Mucosa of rectum (tissue), 2 donors: ENCODE results near the gene COL6A5.

Experiments used
- H3K27ac ChIP-seq, 2 donors: one replicate each; pipeline ENCODE4 v1.7.0; 2013; ENCODE audit warnings: inconsistent platforms in 2 of 2, low read depth in 2 of 2, low read length in 2 of 2
- H3K27me3 ChIP-seq, 2 donors: one replicate each; pipeline ENCODE4 v1.7.0; 2013; ENCODE audit warnings: low read length in 2 of 2; ENCODE audit not compliant: control insufficient read depth in 2 of 2, insufficient read depth in 2 of 2
- H3K36me3 ChIP-seq, 2 donors: one replicate each; pipeline ENCODE4 v1.7.0; 2013; ENCODE audit warnings: low read length in 2 of 2; ENCODE audit not compliant: control insufficient read depth in 2 of 2, insufficient read depth in 2 of 2
- H3K4me1 ChIP-seq, 2 donors: one replicate each; pipeline ENCODE4 v1.7.0; 2013; ENCODE audit warnings: low read length in 2 of 2, mild to moderate bottlenecking in 1 of 2; ENCODE audit not compliant: control insufficient read depth in 2 of 2, insufficient read depth in 2 of 2
- H3K4me3 ChIP-seq, 2 donors: one replicate each; pipeline ENCODE4 v1.7.0; 2013; ENCODE audit warnings: low read length in 2 of 2
- H3K9ac ChIP-seq, 2 donors: one replicate each; pipeline ENCODE4 v1.7.0; 2013; ENCODE audit warnings: low read length in 2 of 2, low read depth in 1 of 2, mild to moderate bottlenecking in 1 of 2
- H3K9me3 ChIP-seq, 2 donors: one replicate each; pipeline ENCODE4 v1.7.0; 2013; ENCODE audit warnings: low read length in 2 of 2; ENCODE audit not compliant: control insufficient read depth in 2 of 2
- donor health status: healthy.
- donor health status: Normal muscosa, but diverticular disease.

COL6A5 gene

DNA sequence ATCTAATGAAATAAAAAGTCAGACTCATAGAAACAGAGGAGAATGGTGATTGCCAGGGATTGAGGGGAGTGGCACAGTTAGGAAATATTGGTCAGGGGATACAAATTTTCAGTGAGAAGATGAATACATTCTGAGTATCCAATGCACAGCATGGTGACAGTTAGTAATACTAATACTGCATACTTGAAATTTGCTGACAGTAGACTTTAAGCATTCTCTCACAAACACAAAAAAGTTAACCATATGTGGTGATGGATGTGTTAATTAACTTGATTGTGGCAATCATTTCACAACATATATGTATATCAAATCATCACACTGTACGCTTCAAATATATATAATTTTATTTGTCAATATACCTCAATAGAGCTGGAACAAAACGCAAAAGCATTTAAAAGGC, 162.3 kb downstream of the COL6A5 start:
- H3K4me3 ChIP-seq = no peak overlapping the region

DNA sequence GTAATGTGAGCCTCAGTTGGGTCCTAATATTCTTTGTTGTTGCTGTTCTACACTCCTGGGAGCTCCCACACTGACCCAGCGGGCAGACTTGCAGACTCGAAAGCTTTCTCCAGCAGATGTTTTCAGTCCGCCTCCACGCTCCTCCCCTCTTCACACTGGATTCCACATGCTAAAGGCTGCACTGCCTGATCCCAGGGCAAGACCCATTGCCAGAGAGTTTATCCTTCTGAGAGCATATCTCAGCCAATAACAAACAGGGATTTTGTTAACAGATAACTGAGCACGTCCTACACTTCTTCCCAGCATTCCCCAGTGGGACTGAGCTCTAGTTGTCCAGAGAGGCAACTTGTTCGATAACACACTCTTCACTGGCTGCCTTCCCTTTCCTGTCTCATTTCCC, 163.5 kb downstream of the COL6A5 start:
- Histone ChIP-seq H3K9me3 (no peaks in the 10 kb centered on the region), H3K4me3 (no peak overlapping the region), H3K4me1 (no peaks in the 10 kb centered on the region), H3K27me3 (no peaks in the 10 kb centered on the region), H3K9ac (no peak overlapping the region), H3K36me3 (no peaks in the 10 kb centered on the region), H3K27ac (no peak overlapping the region)

More for the DNA sequence above, 162.3 kb downstream of the COL6A5 start:
- H3K4me1 ChIP-seq = no peaks in the 10 kb centered on the region
- H3K27ac ChIP-seq = no peak overlapping the region
- no peak overlapping the region for H3K9ac ChIP-seq
- no peaks in the 10 kb centered on the region for H3K36me3 ChIP-seq
- H3K27me3 ChIP-seq = no peaks in the 10 kb centered on the region
- H3K9me3 ChIP-seq = no peaks in the 10 kb centered on the region

DNA sequence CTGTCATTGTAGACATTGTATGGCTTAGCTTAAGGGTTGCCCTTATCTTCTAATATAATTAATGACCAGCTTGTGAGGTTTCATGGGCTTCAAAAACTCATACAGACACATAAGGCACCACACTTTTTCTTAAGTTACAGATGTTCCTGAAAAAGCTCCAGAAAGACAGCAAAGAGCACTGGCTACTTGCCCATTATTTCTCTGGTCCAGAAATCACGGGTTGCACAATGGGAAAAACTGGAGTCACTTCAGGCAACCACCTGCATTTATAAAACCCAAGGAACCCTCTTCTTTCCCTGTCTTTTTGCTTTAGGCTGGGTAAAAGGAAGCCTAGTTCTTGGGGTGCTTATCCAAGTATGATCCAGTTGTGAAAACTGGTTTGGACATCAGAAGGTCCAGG, 169.2 kb downstream of the COL6A5 start:
- no peaks in the 10 kb centered on the region for H3K9me3 ChIP-seq
- no peaks in the 10 kb centered on the region for H3K36me3 ChIP-seq
- H3K4me3 ChIP-seq = no peak overlapping the region
- no peak overlapping the region for H3K9ac ChIP-seq
- H3K4me1 ChIP-seq = no peaks in the 10 kb centered on the region
- H3K27me3 ChIP-seq = peaks cover 4 to 16% of the 10 kb centered on the region in 2 donors
- H3K27ac ChIP-seq = no peak overlapping the region

DNA sequence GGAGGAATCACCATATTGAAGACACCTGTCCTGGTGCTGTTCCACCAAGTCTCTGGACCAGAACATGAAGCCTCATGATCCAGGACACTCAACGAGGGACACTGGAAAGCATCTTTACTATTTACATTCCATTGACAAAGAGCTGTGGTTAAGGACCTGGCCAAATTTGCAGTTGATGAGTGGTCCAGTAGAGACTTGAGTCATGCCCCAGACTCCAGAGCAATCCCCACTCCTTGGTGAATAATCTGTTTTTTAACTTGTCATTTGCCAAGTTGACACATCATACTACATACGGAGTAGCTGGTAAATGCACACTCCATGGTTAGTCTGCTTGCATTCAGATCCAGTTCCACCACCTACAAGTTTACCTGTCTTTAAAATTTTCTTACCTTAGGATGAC, 170.3 kb downstream of the COL6A5 start:
- Histone ChIP-seq H3K36me3 (no peaks in the 10 kb centered on the region), H3K9me3 (no peaks in the 10 kb centered on the region), H3K4me3 (no peak overlapping the region), H3K4me1 (no peaks in the 10 kb centered on the region), H3K27me3 (peaks cover 4 to 16% of the 10 kb centered on the region in 2 donors), H3K9ac (no peak overlapping the region), H3K27ac (no peak overlapping the region)

DNA sequence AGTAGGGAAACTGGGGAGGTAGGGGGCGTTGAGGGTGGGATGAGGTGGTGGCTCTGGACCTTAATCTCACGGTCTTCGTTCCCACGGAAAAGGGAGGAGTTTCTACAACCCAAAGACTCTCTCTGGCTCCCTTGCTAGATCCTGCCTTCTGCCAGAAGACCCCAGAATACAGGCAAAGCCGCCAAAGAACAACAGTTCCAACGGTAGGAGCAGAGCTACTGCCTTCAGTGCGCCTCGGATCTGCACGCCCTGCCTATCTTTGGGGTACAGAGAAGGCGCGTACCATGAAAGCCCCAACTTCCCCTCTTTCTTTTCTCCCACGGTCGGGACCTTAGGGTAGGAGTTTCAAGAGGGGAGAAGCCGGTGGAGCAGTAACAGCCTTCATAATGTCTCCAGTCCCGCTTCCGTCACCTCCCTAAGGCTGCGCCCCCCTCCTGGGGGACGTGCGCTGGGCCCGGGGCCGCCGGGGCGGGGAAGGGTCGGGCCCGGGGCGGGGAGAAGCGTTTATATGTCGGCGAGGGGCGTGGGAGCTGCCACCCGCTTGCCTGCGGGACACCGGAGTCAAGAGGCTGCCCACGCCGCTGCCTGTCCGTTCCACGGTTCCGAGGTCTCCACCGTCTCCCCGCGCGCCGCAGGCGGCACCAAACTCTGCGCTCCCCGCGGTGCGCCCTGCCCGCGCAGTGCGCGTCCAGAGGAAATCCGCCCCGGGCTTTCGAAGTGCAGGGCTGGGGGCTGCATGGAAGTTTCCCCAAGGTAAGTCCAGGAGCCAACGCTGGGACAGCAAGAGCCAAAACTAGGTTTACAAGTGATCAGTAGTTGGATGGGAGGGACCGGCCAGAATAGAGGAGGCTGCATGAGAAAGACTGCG, 171.4 kb downstream of the COL6A5 start, which contains the start of gene COL6A6:
Gene COL6A6, plus strand, starts transcription at position 533 of the 868 bp plus-strand sequence. CDS start 43,188 bp downstream, outside the sequence.
- Histone ChIP-seq H3K9ac (no peak within 1 kb of the TSS), H3K27me3 (peaks cover 4 to 16% of the 10 kb centered on the region in 2 donors)

DNA sequence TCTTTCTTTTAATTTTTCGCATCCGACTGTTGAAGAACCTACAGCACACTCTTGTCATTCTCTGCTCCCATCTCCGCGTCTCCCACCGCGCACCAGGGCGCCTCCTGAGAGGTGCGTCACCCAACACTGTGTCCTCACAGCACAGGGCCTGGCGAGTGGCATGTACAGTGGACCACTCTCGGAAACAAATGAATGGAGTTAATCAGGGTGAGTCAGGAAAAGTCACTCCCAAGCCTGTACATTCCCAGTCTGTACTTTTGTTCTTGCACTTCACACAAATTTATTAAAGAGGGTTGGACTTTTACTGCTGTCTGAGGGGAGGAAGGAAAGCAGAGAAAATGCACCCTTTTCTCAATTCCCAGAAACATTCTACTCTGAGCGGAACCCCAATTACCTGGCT, 172.1 kb downstream of the COL6A5 start:
- Histone ChIP-seq H3K36me3 (no peaks in the 10 kb centered on the region), H3K4me1 (no peaks in the 10 kb centered on the region), H3K4me3 (no peak overlapping the region), H3K9ac (no peak overlapping the region), H3K9me3 (no peaks in the 10 kb centered on the region), H3K27me3 (peaks cover 4 to 16% of the 10 kb centered on the region in 2 donors), H3K27ac (no peak overlapping the region)

More for the DNA sequence above, 171.4 kb downstream of the COL6A5 start, which contains the start of gene COL6A6:
- no peaks in the 10 kb centered on the region for H3K9me3 ChIP-seq
- H3K4me3 ChIP-seq = no peak within 1 kb of the TSS
- H3K36me3 ChIP-seq = no peaks in the 10 kb centered on the region
- H3K4me1 ChIP-seq = no peaks in the 10 kb centered on the region
- no peak within 1 kb of the TSS for H3K27ac ChIP-seq

DNA sequence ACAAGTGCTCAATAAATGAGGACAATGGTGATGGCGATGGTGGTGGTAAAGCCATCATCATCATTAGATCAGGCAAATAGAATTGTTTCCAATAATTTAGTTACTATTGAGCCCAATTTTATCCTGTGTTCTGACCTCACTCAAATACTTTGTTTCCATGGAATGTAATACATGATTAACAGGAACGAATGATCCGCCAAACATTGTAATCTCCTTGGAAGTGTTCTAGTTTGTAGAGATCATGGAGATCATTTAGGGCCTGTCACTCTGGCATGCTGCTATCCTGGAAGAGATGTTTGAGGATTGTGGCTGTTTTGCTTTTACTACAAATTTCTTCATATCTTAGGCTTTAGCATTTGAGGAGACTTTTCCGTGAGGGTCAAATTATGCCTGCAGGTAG, 174.3 kb downstream of the COL6A5 start:
- Histone ChIP-seq H3K9ac (no peak overlapping the region), H3K9me3 (no peaks in the 10 kb centered on the region), H3K27me3 (peaks cover 4 to 15% of the 10 kb centered on the region in 2 donors), H3K36me3 (no peaks in the 10 kb centered on the region), H3K4me3 (no peak overlapping the region), H3K27ac (no peak overlapping the region), H3K4me1 (no peaks in the 10 kb centered on the region)

DNA sequence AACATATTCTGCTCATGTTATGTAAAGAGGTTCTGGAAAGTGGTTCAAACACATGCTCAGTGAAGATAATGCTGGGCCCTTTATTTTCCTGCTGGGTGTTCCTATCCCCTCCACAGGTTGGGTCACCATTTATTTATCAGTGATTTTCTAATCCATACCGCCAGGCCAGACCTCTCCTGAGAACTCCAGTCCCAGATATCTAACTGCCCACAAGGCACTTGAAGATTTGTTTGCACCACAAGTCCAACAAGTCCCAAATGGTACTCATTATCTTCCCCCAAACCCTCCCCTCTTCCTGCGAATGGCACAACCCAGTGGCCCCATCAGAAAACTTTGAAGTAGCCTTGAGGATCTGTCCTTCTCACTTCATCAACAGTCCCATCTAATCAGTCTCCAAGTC, 176.9 kb downstream of the COL6A5 start:
- no peaks in the 10 kb centered on the region for H3K4me1 ChIP-seq
- H3K9ac ChIP-seq = no peak overlapping the region
- no peaks in the 10 kb centered on the region for H3K9me3 ChIP-seq
- no peaks in the 10 kb centered on the region for H3K36me3 ChIP-seq
- peaks cover 4 to 7% of the 10 kb centered on the region in 2 donors for H3K27me3 ChIP-seq
- H3K4me3 ChIP-seq = no peak overlapping the region
- no peak overlapping the region for H3K27ac ChIP-seq

DNA sequence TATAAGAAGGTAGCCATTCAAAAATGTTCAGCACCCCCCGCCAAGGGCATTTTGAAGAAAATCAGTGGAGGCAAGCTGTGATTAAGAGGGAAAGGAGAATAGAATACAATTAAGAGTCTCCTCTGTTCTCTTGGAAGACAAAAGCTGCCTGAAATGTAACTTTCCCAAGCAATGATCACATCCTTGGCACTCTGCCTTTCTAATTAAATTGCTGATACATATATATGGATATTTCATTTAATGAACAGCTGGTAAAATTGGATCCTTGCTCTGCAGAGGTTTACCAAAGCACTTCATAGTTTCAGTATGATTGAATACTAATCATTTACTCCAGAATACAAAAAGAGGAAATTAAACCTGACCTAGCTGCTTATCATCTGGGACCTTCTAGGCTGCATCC, 182.0 kb downstream of the COL6A5 start:
- no peaks in the 10 kb centered on the region for H3K4me1 ChIP-seq
- peaks cover 0 to 1% of the 10 kb centered on the region in 2 donors for H3K27me3 ChIP-seq
- no peak overlapping the region for H3K27ac ChIP-seq
- H3K9me3 ChIP-seq = no peaks in the 10 kb centered on the region
- H3K36me3 ChIP-seq = no peaks in the 10 kb centered on the region
- H3K9ac ChIP-seq = no peak overlapping the region
- no peak overlapping the region for H3K4me3 ChIP-seq

DNA sequence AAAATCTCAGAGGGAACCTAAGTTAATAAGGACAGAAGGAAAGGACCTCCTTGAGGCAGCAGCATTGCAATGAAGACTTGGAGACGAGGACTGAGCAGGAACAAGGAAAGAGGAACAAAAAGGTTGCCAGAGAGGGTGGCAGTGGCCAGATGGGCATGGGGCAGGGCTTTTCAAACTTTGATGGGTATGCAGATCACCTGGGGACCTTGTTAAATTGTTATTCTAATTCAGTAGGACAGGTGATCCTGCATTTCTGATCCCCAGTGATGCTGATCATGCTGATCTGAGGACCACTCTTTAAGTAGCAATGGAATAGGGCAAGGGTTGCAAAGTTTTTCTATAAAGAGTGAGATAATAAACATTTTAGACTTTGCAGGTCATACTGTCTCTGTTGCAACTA, 182.6 kb downstream of the COL6A5 start:
- Histone ChIP-seq H3K4me3 (no peak overlapping the region), H3K27me3 (peaks cover 0 to 1% of the 10 kb centered on the region in 2 donors), H3K36me3 (no peaks in the 10 kb centered on the region), H3K4me1 (no peaks in the 10 kb centered on the region), H3K27ac (no peak overlapping the region), H3K9me3 (no peaks in the 10 kb centered on the region), H3K9ac (no peak overlapping the region)
